H9 (cell line): Measurements from ENCODE around the gene ZSCAN25. TPM values are rescaled to one million over a fixed set of nuclear protein-coding genes. Genes with fewer than 3 reads are reported as not detected.

Experiments
- DNase-seq: peaks from one replicate; pipeline ENCODE4 v3.0.0-alpha.2; 2017
- H2AFZ ChIP-seq: one replicate; pipeline ENCODE4 v1.6.1; 2013; ENCODE audit warnings: mild to moderate bottlenecking, low read length, control low read depth, moderate library complexity
- H2AK5ac ChIP-seq: 2 replicates; pipeline ENCODE4 v1.6.1; 2013; ENCODE audit warnings: low read length, control low read depth, mixed read lengths; ENCODE audit not compliant: insufficient read length
- H2BK120ac ChIP-seq: one replicate; pipeline ENCODE4 v1.6.1; 2013; ENCODE audit warnings: low read depth, mild to moderate bottlenecking, low read length, control low read depth, inconsistent platforms; ENCODE audit not compliant: poor library complexity, severe bottlenecking
- H2BK12ac ChIP-seq: 2 replicates; pipeline ENCODE4 v1.6.1; 2013; ENCODE audit warnings: low read length, control low read depth, mixed read lengths, low read depth; ENCODE audit not compliant: insufficient read length
- H2BK15ac ChIP-seq: 2 replicates; pipeline ENCODE4 v1.6.1; 2013; ENCODE audit warnings: low read depth, low read length, control low read depth
- H2BK20ac ChIP-seq: one replicate; pipeline ENCODE4 v1.6.1; 2013; ENCODE audit warnings: low read depth, mild to moderate bottlenecking, low read length, control low read depth, inconsistent platforms; ENCODE audit not compliant: poor library complexity, severe bottlenecking
- H2BK5ac ChIP-seq: 2 replicates; pipeline ENCODE4 v1.6.1; 2013; ENCODE audit warnings: low read length, control low read depth, mixed read lengths; ENCODE audit not compliant: insufficient read length
- H3K14ac ChIP-seq: 2 replicates; pipeline ENCODE4 v1.6.1; 2013; ENCODE audit warnings: low read length, control low read depth; ENCODE audit not compliant: insufficient read depth
- H3K18ac ChIP-seq: 2 replicates; pipeline ENCODE4 v1.6.1; 2013; ENCODE audit warnings: low read depth, mild to moderate bottlenecking, mixed read lengths, low read length, control low read depth; ENCODE audit not compliant: insufficient read length
- H3K23ac ChIP-seq: 2 replicates; pipeline ENCODE4 v1.6.1; 2013; ENCODE audit warnings: low read length, control low read depth, mixed read lengths, low read depth; ENCODE audit not compliant: insufficient read length
- H3K23me2 ChIP-seq: 2 replicates; pipeline ENCODE4 v1.6.1; 2013; ENCODE audit warnings: low read depth, mild to moderate bottlenecking, mixed read lengths, low read length, control low read depth; ENCODE audit not compliant: insufficient read length, poor library complexity, severe bottlenecking
- H3K27ac ChIP-seq: 2 replicates; pipeline ENCODE4 v1.5.1; 2013; ENCODE audit warnings: low read length, control low read depth, mixed read lengths, low read depth; ENCODE audit not compliant: insufficient read length
- H3K27me3 ChIP-seq: 2 replicates; pipeline ENCODE4 v1.6.1; 2013; ENCODE audit warnings: low read length, control low read depth, inconsistent platforms; ENCODE audit not compliant: insufficient read depth
- H3K4ac ChIP-seq: 2 replicates; pipeline ENCODE4 v1.6.1; 2013; ENCODE audit warnings: low read depth, mild to moderate bottlenecking, control low read depth, inconsistent platforms, low read length, moderate library complexity
- H3K4me1 ChIP-seq: 2 replicates; pipeline ENCODE4 v1.6.1; 2013; ENCODE audit warnings: low read length, control low read depth, inconsistent platforms; ENCODE audit not compliant: insufficient read depth
- H3K4me2 ChIP-seq: 2 replicates; pipeline ENCODE4 v1.6.1; 2013; ENCODE audit warnings: low read length, control low read depth, mixed read lengths; ENCODE audit not compliant: insufficient read length, insufficient read depth
- H3K56ac ChIP-seq: 2 replicates; pipeline ENCODE4 v1.6.1; 2013; ENCODE audit warnings: low read depth, mild to moderate bottlenecking, mixed read lengths, low read length, control low read depth; ENCODE audit not compliant: insufficient read length
- H3K79me1 ChIP-seq: 2 replicates; pipeline ENCODE4 v1.6.1; 2013; ENCODE audit warnings: low read depth, mild to moderate bottlenecking, moderate library complexity, low read length, control low read depth, inconsistent platforms; ENCODE audit not compliant: insufficient read depth, poor library complexity, severe bottlenecking
- H3K79me2 ChIP-seq: 2 replicates; pipeline ENCODE4 v1.6.1; 2013; ENCODE audit warnings: low read length, control low read depth, inconsistent platforms; ENCODE audit not compliant: insufficient read depth
- H3K9ac ChIP-seq: 2 replicates; pipeline ENCODE4 v1.6.1; 2013; ENCODE audit warnings: low read length, control low read depth, mixed read lengths; ENCODE audit not compliant: insufficient read length; ENCODE audit errors: extremely low read depth
- H3K9me3 ChIP-seq: one replicate; pipeline ENCODE4 v1.6.1; 2013; ENCODE audit warnings: low read depth, low read length, inconsistent platforms; ENCODE audit not compliant: control insufficient read depth
- H3T11ph ChIP-seq: one replicate; pipeline ENCODE4 v1.6.1; 2013; ENCODE audit warnings: mild to moderate bottlenecking, low read length, control low read depth, inconsistent platforms
- H4K20me1 ChIP-seq: one replicate; pipeline ENCODE4 v1.6.1; 2013; ENCODE audit not compliant: control insufficient read depth, insufficient read length, insufficient read depth
- H4K5ac ChIP-seq: 2 replicates; pipeline ENCODE4 v1.6.1; 2013; ENCODE audit warnings: low read depth, mild to moderate bottlenecking, mixed read lengths, low read length, control low read depth; ENCODE audit not compliant: insufficient read length
- H4K8ac ChIP-seq: replicated peaks from 2 replicates; pipeline ENCODE4 v1.6.1; 2013; ENCODE audit warnings: low read length, control low read depth, mixed read lengths, low read depth; ENCODE audit not compliant: insufficient read length
- H4K91ac ChIP-seq: 2 replicates; pipeline ENCODE4 v1.6.1; 2013; ENCODE audit warnings: low read depth, mild to moderate bottlenecking, moderate library complexity, mixed read lengths, low read length, control low read depth; ENCODE audit not compliant: insufficient read length
- H3K27ac Mint-ChIP-seq, 3 experiments: 2 replicates in 2 of 3; 3 replicates in 1 of 3; pipeline ENCODE4 v1.8.0; 2020 to 2021; ENCODE audit warnings: mixed read lengths in 3 of 3, mild to moderate bottlenecking in 1 of 3, moderate library complexity in 1 of 3
- H3K27me3 Mint-ChIP-seq: 2 replicates; pipeline ENCODE4 v1.8.0; 2021; ENCODE audit warnings: low read depth, mild to moderate bottlenecking, moderate library complexity, mixed read lengths
- H3K36me3 Mint-ChIP-seq, 3 experiments: 2 replicates in 2 of 3; 3 replicates in 1 of 3; pipeline ENCODE4 v1.8.0; 2020 to 2021; ENCODE audit warnings: low read depth in 3 of 3, mixed read lengths in 3 of 3; ENCODE audit not compliant: insufficient read depth in 1 of 3
- H3K4me1 Mint-ChIP-seq, 2 experiments: 2 replicates each; pipeline ENCODE4 v1.8.0; 2020; ENCODE audit warnings: mixed read lengths in 2 of 2
- H3K4me3 Mint-ChIP-seq, 2 experiments: 2 replicates in 1 of 2; 3 replicates in 1 of 2; pipeline ENCODE4 v1.8.0; 2020 to 2021; ENCODE audit warnings: mild to moderate bottlenecking in 2 of 2, mixed read lengths in 2 of 2, moderate library complexity in 1 of 2
- H3K9me3 Mint-ChIP-seq, 2 experiments: 2 replicates in 1 of 2; 3 replicates in 1 of 2; pipeline ENCODE4 v1.8.0; 2020; ENCODE audit warnings: mild to moderate bottlenecking in 2 of 2, mixed read lengths in 2 of 2, moderate library complexity in 1 of 2
- CTCF ChIP-seq: fragments of 200-600 bp; sonication (generic); conservative IDR thresholded peaks from 3 replicates; pipeline ENCODE4 v1.8.0; 2021; ENCODE audit warnings: antibody characterized with exemption, mild to moderate bottlenecking
- WGBS: extraction: QIAGEN DNeasy Blood & Tissue Kit; methylation state at CpG from one replicate; pipeline ENCODE4 v1.1.7; 2013; ENCODE audit warnings: missing lambda C conversion rate, low lambda C conversion rate, mixed read lengths; ENCODE audit not compliant: insufficient read length; ENCODE audit errors: extremely low coverage; 5-methylcytosine and 5-hydroxymethylcytosine counted together
- total RNA-seq: library from RNA; stranded (reverse); gene quantifications from 2 replicates; pipeline ENCODE4 v1.2.1, GENCODE V29; 2021

ZSCAN25 gene
- total RNA-seq, 1 experiment from 2014 or later, result 21.3 TPM

GRCh38 chr7:99644431-99644830, 27.7 kb downstream of the ZSCAN25 start:
- Mint-ChIP-seq H3K36me3 (peaks cover 9 to 15% (median 15%) of the 10 kb centered on the region in 3 experiments), H3K27me3 (no peaks in the 10 kb centered on the region), H3K9me3 (peaks cover 3 to 9% of the 10 kb centered on the region in 2 experiments; a peak in 3 of 5 replicates), H3K4me3 (no peak overlapping the region), H3K4me1 (peaks cover 7% of the 10 kb centered on the region in 2 experiments), H3K27ac (no peak overlapping the region; a peak in 1 of 7 replicates)
- no peak overlapping the region for H3K9ac ChIP-seq
- H3K27me3 ChIP-seq, result no peaks in the 10 kb centered on the region
- H2BK5ac ChIP-seq, result no peak overlapping the region
- no peaks in the 10 kb centered on the region for H3K23me2 ChIP-seq
- H2BK15ac ChIP-seq, result no peak overlapping the region
- no peaks in the 10 kb centered on the region for H4K20me1 ChIP-seq
- H4K5ac ChIP-seq, result no peak overlapping the region
- H2BK120ac ChIP-seq, result no peak overlapping the region
- H3K56ac ChIP-seq, result no peak overlapping the region
- no peak overlapping the region for H2BK12ac ChIP-seq
- no CpG with 5 or more reads among the region's 3 CpGs for WGBS
- H3K79me2 ChIP-seq, result no peaks in the 10 kb centered on the region
- no peaks in the 10 kb centered on the region for H3K9me3 ChIP-seq
- no peaks in the 10 kb centered on the region for H3K79me1 ChIP-seq
- TF ChIP-seq CTCF, result no peak
- no peak overlapping the region for H3K4ac ChIP-seq
- no peak overlapping the region for H4K91ac ChIP-seq
- no peak overlapping the region for H3T11ph ChIP-seq
- no peak overlapping the region for H3K4me2 ChIP-seq
- H3K4me1 ChIP-seq, result no peaks in the 10 kb centered on the region
- DNase-seq, result no peak
- H3K27ac ChIP-seq, result no peak overlapping the region
- H3K23ac ChIP-seq, result no peak overlapping the region
- H3K18ac ChIP-seq, result no peak overlapping the region
- no peak overlapping the region for H3K14ac ChIP-seq
- no peak overlapping the region for H2BK20ac ChIP-seq
- H2AK5ac ChIP-seq, result no peak overlapping the region
- no peak overlapping the region for H2AFZ ChIP-seq
- no peak overlapping the region for H4K8ac ChIP-seq
